GM19438 (cell line): Measurements from ENCODE around the gene MID1.

ENCODE experiments used
- ATAC-seq: cut with Tn5 transposase; IDR thresholded peaks from one replicate; pipeline ENCODE4 v1.9.1; 2021; ENCODE audit warnings: low read depth; ENCODE audit not compliant: unreplicated experiment

The MID1 gene

GRCh38 chrX:10620121-10620699 is at the start of gene MID1:
Gene MID1, minus strand, starts transcription at chrX:10620585. Its CDS starts 53,038 bp downstream, at chrX:10567547.
- ATAC-seq, result no peak

GRCh38 chrX:10667143-10667542 is 46.8 kb upstream of the MID1 start:
- ATAC-seq, result no peak

- ATAC-seq, result no peak
These were observed 45.7 kb upstream of the MID1 start for GRCh38 chrX:10666102-10666501.

- ATAC-seq, result no peak
These were observed 45.3 kb upstream of the MID1 start for GRCh38 chrX:10665681-10666080.

- no peak for ATAC-seq
These were observed 39.8 kb upstream of the MID1 start for GRCh38 chrX:10660171-10660570.

- no peak for ATAC-seq
These were observed 35.8 kb upstream of the MID1 start for GRCh38 chrX:10656214-10656613.

GRCh38 chrX:10654960-10655359 is 34.6 kb upstream of the MID1 start:
- no peak for ATAC-seq

GRCh38 chrX:10653302-10653701 is 32.9 kb upstream of the MID1 start:
- no peak for ATAC-seq

- no peak for ATAC-seq
These were observed 28.9 kb upstream of the MID1 start for GRCh38 chrX:10649265-10649664.

GRCh38 chrX:10648614-10649013 is 28.2 kb upstream of the MID1 start:
- ATAC-seq, result no peak

GRCh38 chrX:10636851-10637250 is 16.5 kb upstream of the MID1 start:
- no peak for ATAC-seq

GRCh38 chrX:10636337-10636736 is 16.0 kb upstream of the MID1 start:
- no peak for ATAC-seq

- ATAC-seq, result no peak
These were observed 14.2 kb upstream of the MID1 start for GRCh38 chrX:10634392-10635161.

- no peak for ATAC-seq
These were observed 13.3 kb upstream of the MID1 start for GRCh38 chrX:10633722-10634121.

GRCh38 chrX:10631416-10632145 is 11.2 kb upstream of the MID1 start:
- no peak for ATAC-seq

- no peak for ATAC-seq
These were observed 9.9 kb upstream of the MID1 start for GRCh38 chrX:10630320-10630719.

- no peak for ATAC-seq
These were observed 9.5 kb upstream of the MID1 start for GRCh38 chrX:10629905-10630304.

GRCh38 chrX:10628906-10629305 is 8.5 kb upstream of the MID1 start:
- ATAC-seq, result no peak

GRCh38 chrX:10622197-10622596 is 1.8 kb upstream of the MID1 start:
- no peak for ATAC-seq

GRCh38 chrX:10619425-10620046 is 849 bp downstream of the MID1 start:
- ATAC-seq, result no peak

- ATAC-seq, result no peak
These were observed 1.4 kb downstream of the MID1 start for GRCh38 chrX:10618961-10619360.
